CD4-positive, CD25-positive, alpha-beta regulatory T cell (primary cell): ENCODE measurements around the gene ZNF488. TPM values are rescaled to one million over a fixed set of nuclear protein-coding genes. Genes with fewer than 3 reads are reported as not detected.

ENCODE experiments used
- ATAC-seq, 2 donors: fragments of 150-1000 bp; cut with Tn5 transposase; one replicate each; pipeline ENCODE4 v1.10.0; 2021; ENCODE audit warnings: low read depth in 2 of 2, moderate number of reproducible peaks in 2 of 2, moderate library complexity in 1 of 2
- DNase-seq, 3 donors: peaks; one replicate each; pipeline versions ENCODE4 v3.0.0 to v3.0.0-alpha.2; 2012 to 2022; ENCODE audit warnings: mixed read lengths in 1 of 3
- H3K27ac ChIP-seq: one replicate; pipeline ENCODE4 v1.7.0; 2013; ENCODE audit warnings: mild to moderate bottlenecking, low read length; ENCODE audit not compliant: insufficient read depth, poor library complexity, severe bottlenecking
- H3K27me3 ChIP-seq: one replicate; pipeline ENCODE4 v1.7.0; 2013; ENCODE audit warnings: low read length; ENCODE audit not compliant: control insufficient read depth, insufficient read depth
- H3K36me3 ChIP-seq: one replicate; pipeline ENCODE4 v1.7.0; 2013; ENCODE audit warnings: mild to moderate bottlenecking, low read length, moderate library complexity; ENCODE audit not compliant: control insufficient read depth, insufficient read depth
- H3K4me1 ChIP-seq: 2 replicates; pipeline ENCODE4 v1.7.0; 2013; ENCODE audit warnings: mild to moderate bottlenecking, low read length; ENCODE audit not compliant: insufficient read depth, control insufficient read depth, poor library complexity, severe bottlenecking
- H3K4me3 ChIP-seq: one replicate; pipeline ENCODE4 v1.7.0; 2013; ENCODE audit warnings: low read depth, mild to moderate bottlenecking, low read length, moderate library complexity
- H3K9me3 ChIP-seq, 2 experiments: 1 replicate in 1 of 2; 2 replicates in 1 of 2; pipeline ENCODE4 v1.7.0; 2013; ENCODE audit warnings: low read length in 2 of 2, mild to moderate bottlenecking in 1 of 2, moderate library complexity in 1 of 2; ENCODE audit not compliant: control insufficient read depth in 2 of 2
- H3K27ac Mint-ChIP-seq, 3 donors: one replicate each; pipeline ENCODE4 v1.8.0; 2020 to 2022; ENCODE audit warnings: mild to moderate bottlenecking in 3 of 3, mixed read lengths in 3 of 3, moderate library complexity in 2 of 3
- H3K27me3 Mint-ChIP-seq: one replicate; pipeline ENCODE4 v1.8.0; 2022; ENCODE audit warnings: mild to moderate bottlenecking, mixed read lengths
- H3K36me3 Mint-ChIP-seq: one replicate; pipeline ENCODE4 v1.8.0; 2020; ENCODE audit warnings: mixed read lengths
- H3K4me1 Mint-ChIP-seq, 4 donors: one replicate each; pipeline ENCODE4 v1.8.0; 2020 to 2022; ENCODE audit warnings: mixed read lengths in 4 of 4, mild to moderate bottlenecking in 1 of 4
- H3K4me3 Mint-ChIP-seq, 4 donors: one replicate each; pipeline ENCODE4 v1.8.0; 2020 to 2022; ENCODE audit warnings: mild to moderate bottlenecking in 4 of 4, mixed read lengths in 4 of 4, moderate library complexity in 3 of 4
- H3K9me3 Mint-ChIP-seq, 7 donors: one replicate each; pipeline ENCODE4 v1.8.0; 2020 to 2022; ENCODE audit warnings: mixed read lengths in 7 of 7, mild to moderate bottlenecking in 3 of 7, moderate library complexity in 2 of 7
- polyA plus RNA-seq, 4 donors: library from polyadenylated mRNA; unstranded; fragments of 300-500 nt; fragmentation: Illumina TruSeq; gene quantifications; one replicate each; pipeline ENCODE4 v1.2.3, GENCODE V29; 2021
- total RNA-seq: library from RNA; stranded (reverse); gene quantifications from one replicate; pipeline ENCODE4 v1.2.3, GENCODE V29; 2022

ZNF488 gene
- total and polyA plus RNA-seq, 5 donors from 2014 or later, result not detected

DNA sequence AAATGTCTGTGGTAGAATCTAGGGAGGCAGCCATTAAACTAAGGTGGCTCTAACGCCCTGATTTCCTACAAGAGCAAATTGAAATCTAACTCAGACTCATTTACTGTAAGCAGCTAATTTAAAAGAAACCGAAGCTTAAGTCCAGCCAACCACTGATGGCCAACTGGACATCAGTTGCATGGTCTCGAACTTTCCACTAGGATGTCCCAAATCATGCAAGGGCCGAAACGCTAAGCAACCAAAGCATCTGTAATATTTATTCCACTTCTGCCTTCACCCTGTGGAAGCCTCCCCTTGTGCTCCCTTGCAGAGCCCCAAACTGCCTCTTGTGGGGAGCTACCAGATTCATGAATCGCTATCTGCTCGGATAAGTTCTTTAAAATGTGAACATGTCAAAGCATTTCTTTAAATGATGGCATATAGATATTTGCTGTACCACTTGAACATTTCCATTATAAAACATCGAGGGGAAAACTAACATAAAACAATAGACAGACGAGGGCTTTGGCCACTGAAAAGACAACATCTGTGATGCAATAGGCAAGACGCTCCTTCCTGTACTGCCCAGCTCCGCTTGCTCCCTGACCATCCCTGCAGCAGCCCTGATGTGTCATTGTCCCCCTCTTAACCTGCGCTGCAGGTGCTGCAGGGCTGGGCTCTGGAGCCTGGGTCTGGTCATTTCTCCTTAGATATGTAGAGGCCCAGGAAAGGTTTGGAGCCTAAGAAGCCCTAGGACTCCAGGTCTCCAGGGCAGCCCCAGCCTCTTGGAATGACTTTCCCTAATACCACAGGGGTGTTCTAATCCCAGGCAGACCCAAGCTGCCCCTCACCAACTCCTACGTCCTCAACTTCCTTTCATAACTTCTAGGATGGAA, 38.9 kb downstream of the ZNF488 start:
- ATAC-seq (no peak), DNase-seq (no peak)
- no peaks in the 10 kb centered on the region for H3K9me3 Mint-ChIP-seq
- no peaks in the 10 kb centered on the region for H3K36me3 ChIP-seq
- no peak overlapping the region for H3K27ac Mint-ChIP-seq
- peaks cover 14% of the 10 kb centered on the region for H3K27me3 Mint-ChIP-seq
- no peaks in the 10 kb centered on the region for H3K36me3 Mint-ChIP-seq
- H3K4me3 Mint-ChIP-seq, result no peak overlapping the region
- no peaks in the 10 kb centered on the region for H3K27me3 ChIP-seq
- no peaks in the 10 kb centered on the region for H3K4me1 ChIP-seq
- no peak overlapping the region for H3K4me3 ChIP-seq
- H3K4me1 Mint-ChIP-seq, result no peaks in the 10 kb centered on the region
- H3K9me3 ChIP-seq, result no peaks in the 10 kb centered on the region
- no peak overlapping the region for H3K27ac ChIP-seq

GRCh38 chr10:47340608-47341170, 43.4 kb downstream of the ZNF488 start:
- Mint-ChIP-seq H3K27ac (no peak overlapping the region), H3K4me1 (no peaks in the 10 kb centered on the region), H3K4me3 (no peak overlapping the region), H3K36me3 (no peaks in the 10 kb centered on the region), H3K9me3 (no peaks in the 10 kb centered on the region), H3K27me3 (peaks cover 7% of the 10 kb centered on the region)
- no peaks in the 10 kb centered on the region for H3K4me1 ChIP-seq
- ATAC-seq (peak in 1 of 2 donors; percentile 56), DNase-seq (peak; percentile 28 to 51 (median 46))
- H3K4me3 ChIP-seq, result no peak overlapping the region
- H3K9me3 ChIP-seq, result no peaks in the 10 kb centered on the region
- no peak overlapping the region for H3K27ac ChIP-seq
- H3K36me3 ChIP-seq, result no peaks in the 10 kb centered on the region
- H3K27me3 ChIP-seq, result no peaks in the 10 kb centered on the region

DNA sequence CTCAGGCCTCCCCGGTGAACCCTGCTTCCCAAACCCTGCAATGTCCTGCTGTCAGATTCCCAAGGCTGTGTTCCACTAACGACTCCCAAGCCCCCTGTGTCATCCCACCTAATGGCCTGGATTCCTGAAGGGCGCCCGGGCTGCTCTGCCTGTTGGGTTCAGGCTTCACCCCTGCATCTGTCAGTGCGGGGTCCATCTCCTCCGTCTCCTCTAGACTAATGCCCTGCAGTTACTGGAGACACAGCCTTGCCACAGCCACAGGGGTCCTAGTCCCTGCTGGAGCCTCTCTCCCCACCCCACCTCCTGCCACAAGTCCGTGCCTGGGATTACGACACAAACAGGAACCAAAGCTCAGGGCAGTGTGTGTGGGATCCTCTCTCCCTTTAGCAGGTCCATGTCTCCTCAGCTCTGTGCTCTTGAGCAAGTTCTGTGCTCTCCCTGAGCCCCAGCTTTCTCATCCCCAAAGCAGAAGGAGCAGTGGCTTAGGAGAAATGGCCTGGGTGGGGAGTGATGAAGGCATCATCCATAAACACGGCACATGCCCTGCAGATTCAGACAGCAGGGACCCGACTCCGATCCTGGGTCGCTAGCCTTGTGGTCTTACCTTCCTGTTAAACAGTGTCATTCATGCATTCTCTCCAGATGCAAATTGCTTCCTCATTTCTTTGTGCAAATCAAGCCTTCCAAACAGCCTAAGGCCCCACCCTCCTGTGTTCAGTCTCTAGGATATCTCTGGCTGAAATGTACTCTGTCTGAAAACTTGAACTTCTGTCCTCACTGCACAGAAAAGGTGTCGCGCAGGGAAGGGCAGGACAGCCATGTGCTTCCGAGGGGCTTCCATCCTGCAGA, 44.1 kb downstream of the ZNF488 start:
- DNase-seq, result no peak
- H3K4me1 ChIP-seq, result no peaks in the 10 kb centered on the region
- no peak overlapping the region for H3K4me3 ChIP-seq
- no peak overlapping the region for H3K4me3 Mint-ChIP-seq
- H3K27me3 ChIP-seq, result no peaks in the 10 kb centered on the region
- peaks cover 7% of the 10 kb centered on the region for H3K27me3 Mint-ChIP-seq
- H3K36me3 Mint-ChIP-seq, result no peaks in the 10 kb centered on the region
- H3K4me1 Mint-ChIP-seq, result no peaks in the 10 kb centered on the region
- no peaks in the 10 kb centered on the region for H3K9me3 Mint-ChIP-seq
- ATAC-seq, result no peak
- H3K27ac Mint-ChIP-seq, result no peak overlapping the region
- no peak overlapping the region for H3K27ac ChIP-seq
- no peaks in the 10 kb centered on the region for H3K9me3 ChIP-seq
- no peaks in the 10 kb centered on the region for H3K36me3 ChIP-seq

GRCh38 chr10:47339186-47339735, 44.8 kb downstream of the ZNF488 start:
- H3K4me3 ChIP-seq, result no peak overlapping the region
- no peak overlapping the region for H3K27ac ChIP-seq
- H3K4me1 ChIP-seq, result no peaks in the 10 kb centered on the region
- H3K36me3 Mint-ChIP-seq, result no peaks in the 10 kb centered on the region
- no peak overlapping the region for H3K4me3 Mint-ChIP-seq
- H3K27ac Mint-ChIP-seq, result no peak overlapping the region
- DNase-seq (no peak), ATAC-seq (no peak)
- H3K4me1 Mint-ChIP-seq, result no peaks in the 10 kb centered on the region
- H3K36me3 ChIP-seq, result no peaks in the 10 kb centered on the region
- H3K27me3 ChIP-seq, result no peaks in the 10 kb centered on the region
- no peaks in the 10 kb centered on the region for H3K9me3 ChIP-seq
- H3K9me3 Mint-ChIP-seq, result no peaks in the 10 kb centered on the region
- H3K27me3 Mint-ChIP-seq, result peaks cover 7% of the 10 kb centered on the region

DNA sequence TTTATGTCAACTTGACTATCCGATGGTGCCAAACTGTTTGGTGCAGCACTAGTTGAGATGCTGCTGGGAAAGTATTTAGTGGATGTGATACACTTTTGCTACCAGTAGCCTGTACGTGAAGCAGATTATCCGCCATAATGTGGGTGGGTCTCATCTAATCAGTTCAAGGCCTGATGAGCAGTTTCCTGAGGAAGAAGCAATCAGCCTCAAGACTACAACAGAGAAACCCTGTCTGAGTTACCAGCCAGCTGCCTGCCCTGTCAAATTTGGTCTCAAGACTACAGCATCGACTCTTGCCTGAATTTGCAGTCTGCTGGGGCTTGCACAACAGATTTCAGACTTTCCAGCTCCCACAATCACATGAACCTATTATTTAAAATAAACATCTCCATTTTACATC, 46.8 kb downstream of the ZNF488 start:
- Mint-ChIP-seq H3K4me3 (no peak overlapping the region), H3K36me3 (no peaks in the 10 kb centered on the region), H3K27me3 (peaks cover 5% of the 10 kb centered on the region), H3K9me3 (no peaks in the 10 kb centered on the region), H3K4me1 (no peaks in the 10 kb centered on the region), H3K27ac (no peak overlapping the region)
- no peak overlapping the region for H3K4me3 ChIP-seq
- no peaks in the 10 kb centered on the region for H3K9me3 ChIP-seq
- no peaks in the 10 kb centered on the region for H3K36me3 ChIP-seq
- H3K4me1 ChIP-seq, result no peaks in the 10 kb centered on the region
- H3K27me3 ChIP-seq, result no peaks in the 10 kb centered on the region
- DNase-seq, result no peak
- no peak overlapping the region for H3K27ac ChIP-seq
- no peak for ATAC-seq

- H3K4me3 ChIP-seq, result no peak overlapping the region
- Mint-ChIP-seq H3K27ac (no peak overlapping the region), H3K4me1 (no peaks in the 10 kb centered on the region), H3K9me3 (no peaks in the 10 kb centered on the region), H3K36me3 (no peaks in the 10 kb centered on the region), H3K4me3 (no peak overlapping the region), H3K27me3 (peaks cover 4% of the 10 kb centered on the region)
- ATAC-seq (no peak), DNase-seq (peak in 1 of 3 donors; percentile 7)
- no peaks in the 10 kb centered on the region for H3K4me1 ChIP-seq
- H3K27ac ChIP-seq, result no peak overlapping the region
- no peaks in the 10 kb centered on the region for H3K27me3 ChIP-seq
- no peaks in the 10 kb centered on the region for H3K36me3 ChIP-seq
- no peaks in the 10 kb centered on the region for H3K9me3 ChIP-seq
Measured at GRCh38 chr10:47336387-47337134, 47.5 kb downstream of the ZNF488 start.

DNA sequence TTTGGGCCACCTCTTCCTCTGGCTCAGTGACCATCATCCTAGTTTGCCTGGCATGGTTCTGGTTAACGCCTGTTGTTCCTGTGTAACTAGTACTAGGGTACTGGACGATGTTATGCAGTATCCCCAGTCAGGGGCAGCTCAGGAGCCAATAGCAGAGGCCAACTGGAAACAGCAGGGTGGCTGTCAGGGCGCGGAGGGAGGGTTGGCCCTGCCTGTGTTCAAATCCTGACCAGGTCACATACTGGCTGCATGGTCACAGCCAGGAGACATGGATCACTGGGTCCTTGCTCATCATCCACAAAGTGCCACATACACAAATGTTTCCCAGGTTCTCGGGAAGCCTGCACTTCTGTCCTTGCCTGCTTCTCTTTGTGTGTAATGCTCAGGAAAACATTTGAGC, 48.2 kb downstream of the ZNF488 start:
- no peak for DNase-seq
- H3K27ac ChIP-seq, result no peak overlapping the region
- no peak for ATAC-seq
- H3K4me3 ChIP-seq, result no peak overlapping the region
- Mint-ChIP-seq H3K27ac (no peak overlapping the region), H3K4me3 (no peak overlapping the region), H3K27me3 (peaks cover 4% of the 10 kb centered on the region), H3K36me3 (no peaks in the 10 kb centered on the region), H3K9me3 (no peaks in the 10 kb centered on the region), H3K4me1 (no peaks in the 10 kb centered on the region)
- no peaks in the 10 kb centered on the region for H3K27me3 ChIP-seq
- no peaks in the 10 kb centered on the region for H3K4me1 ChIP-seq
- H3K36me3 ChIP-seq, result no peaks in the 10 kb centered on the region
- no peaks in the 10 kb centered on the region for H3K9me3 ChIP-seq
